Omental fat pad (tissue), 4 donors: ENCODE measurements around the gene RND2. TPM values are rescaled to one million over a fixed set of nuclear protein-coding genes. Genes with fewer than 3 reads are reported as not detected.

Source experiments
- ATAC-seq: fragments of 150-250 bp; one replicate; pipeline ENCODE4 v1.9.1; 2016; ENCODE audit warnings: mild to moderate bottlenecking, moderate library complexity; ENCODE audit not compliant: low FRiP score
- DNase-seq: peaks from one replicate; pipeline ENCODE4 v3.0.0-alpha.2; 2019; ENCODE audit warnings: low spot score
- CTCF ChIP-seq, 3 donors: fragments of 450-650 bp; IDR thresholded peaks; one replicate each; pipeline ENCODE4 v1.5.1; 2016 to 2017; ENCODE audit warnings: antibody characterized with exemption in 3 of 3, mild to moderate bottlenecking in 3 of 3, moderate library complexity in 2 of 3
- total RNA-seq, 4 donors: library from RNA; depleted of rRNA; stranded (reverse); fragments of >200 nt; gene quantifications; one replicate each; pipeline ENCODE4 v1.1.0, GENCODE V29; 2016

The RND2 gene
- total RNA-seq, 4 donors from 2014 or later, result 0.25 to 1.1 (median 0.64) TPM

- no peak for DNase-seq
- no peak for ATAC-seq
- no peak for TF ChIP-seq CTCF (IDR thresholded peaks at IDR 0.05)
Measured at GRCh38 chr17:43018008-43018853, 6.8 kb upstream of the RND2 start.

GRCh38 chr17:43018932-43019331 is 6.1 kb upstream of the RND2 start:
- DNase-seq, result no peak
- no peak for ATAC-seq
- TF ChIP-seq CTCF (IDR thresholded peaks at IDR 0.05), result no peak

- no peak for TF ChIP-seq CTCF (IDR thresholded peaks at IDR 0.05)
- no peak for DNase-seq
- ATAC-seq, result no peak
Measured at GRCh38 chr17:43019418-43019817, 5.6 kb upstream of the RND2 start.

- ATAC-seq (no peak), DNase-seq (no peak)
- no peak for TF ChIP-seq CTCF (IDR thresholded peaks at IDR 0.05)
Measured at GRCh38 chr17:43020030-43020621, 4.9 kb upstream of the RND2 start.

- ATAC-seq, result peak; percentile 51
- peak; percentile 60 for DNase-seq
- no peak for TF ChIP-seq CTCF (IDR thresholded peaks at IDR 0.05)
Measured at GRCh38 chr17:43020789-43021740, 4.0 kb upstream of the RND2 start.

- ATAC-seq (peak; percentile 53), DNase-seq (peak; percentile 45)
- no peak for TF ChIP-seq CTCF (IDR thresholded peaks at IDR 0.05)
Measured at GRCh38 chr17:43021741-43022512, 3.1 kb upstream of the RND2 start, which contains the start of gene VAT1. Gene VAT1, minus strand, starts transcription at chr17:43022385. Its CDS starts 63 bp downstream, at chr17:43022322.
